DMS79 (cell line): ENCODE data around the gene SLC16A2.
A peak's percentile ranks its signal among the peaks of the same experiment; 100 is the strongest.

Experiments used
- DNase-seq: peaks from one replicate; lab custom pipeline; 2025; lab: John Stamatoyannopoulos, UW

The SLC16A2 gene

GRCh38 chrX:74536152-74536831 lies 115.0 kb downstream of the SLC16A2 start:
- DNase-seq = peak; percentile 78

- DNase-seq = peak; percentile 36
These were observed 115.6 kb downstream of the SLC16A2 start for GRCh38 chrX:74536832-74537371.

- DNase-seq = no peak
These were observed 119.4 kb downstream of the SLC16A2 start for GRCh38 chrX:74540635-74541249.

- DNase-seq = no peak
These were observed 124.7 kb downstream of the SLC16A2 start for GRCh38 chrX:74545880-74546523.

GRCh38 chrX:74546984-74547383 lies 125.7 kb downstream of the SLC16A2 start:
- DNase-seq = no peak

GRCh38 chrX:74550295-74550802 lies 129.1 kb downstream of the SLC16A2 start:
- DNase-seq = peak; percentile 41

GRCh38 chrX:74551934-74552333 lies 130.6 kb downstream of the SLC16A2 start:
- no peak for DNase-seq

GRCh38 chrX:74557378-74557777 lies 136.1 kb downstream of the SLC16A2 start:
- no peak for DNase-seq

- no peak for DNase-seq
These were observed 156.8 kb downstream of the SLC16A2 start for GRCh38 chrX:74578137-74578536.

GRCh38 chrX:74579597-74580198 lies 158.4 kb downstream of the SLC16A2 start:
- DNase-seq = no peak
